SHP77 treated with DMSO at 0.1 percent for 48 hours (cell line): ENCODE measurements around the gene OR5M3.

Experiments used
- DNase-seq: peaks from one replicate; lab custom pipeline; 2025; lab: John Stamatoyannopoulos, UW

Gene OR5M3

GRCh38 chr11:56473252-56473651 lies at the start of gene OR5M3:
Gene OR5M3, minus strand, starts transcription at chr11:56473352. Its CDS starts 2,855 bp downstream, at chr11:56470497.
- no peak for DNase-seq

- DNase-seq = no peak
Measured at GRCh38 chr11:56522008-56522407, 48.9 kb upstream of the OR5M3 start.

- no peak for DNase-seq
Measured at GRCh38 chr11:56513280-56513679, 40.1 kb upstream of the OR5M3 start.

GRCh38 chr11:56509439-56509838 lies 36.3 kb upstream of the OR5M3 start:
- DNase-seq = no peak

- no peak for DNase-seq
Measured at GRCh38 chr11:56497010-56497409, 23.9 kb upstream of the OR5M3 start.

- no peak for DNase-seq
Measured at GRCh38 chr11:56495117-56495516, 22.0 kb upstream of the OR5M3 start.

GRCh38 chr11:56491270-56491669 lies 18.1 kb upstream of the OR5M3 start, which contains the start of gene OR5M8:
Gene OR5M8, minus strand, starts transcription at chr11:56491370. Its CDS starts 0 bp downstream, at chr11:56491370.
- DNase-seq = no peak

GRCh38 chr11:56486801-56487200 lies 13.6 kb upstream of the OR5M3 start:
- DNase-seq = no peak

- DNase-seq = no peak
Measured at GRCh38 chr11:56474729-56475235, 1.6 kb upstream of the OR5M3 start.

- DNase-seq = no peak
Measured at GRCh38 chr11:56457076-56457475, 16.1 kb downstream of the OR5M3 start.

GRCh38 chr11:56453521-56453920 lies 19.6 kb downstream of the OR5M3 start:
- DNase-seq = no peak
